ENCODE measurements around the gene ILF2. TPM values are rescaled to one million over a fixed set of nuclear protein-coding genes. Genes with fewer than 3 reads are reported as not detected.

The ILF2 gene
- total RNA-seq, 1 donor from 2014 or later: 61.6 TPM

DNA sequence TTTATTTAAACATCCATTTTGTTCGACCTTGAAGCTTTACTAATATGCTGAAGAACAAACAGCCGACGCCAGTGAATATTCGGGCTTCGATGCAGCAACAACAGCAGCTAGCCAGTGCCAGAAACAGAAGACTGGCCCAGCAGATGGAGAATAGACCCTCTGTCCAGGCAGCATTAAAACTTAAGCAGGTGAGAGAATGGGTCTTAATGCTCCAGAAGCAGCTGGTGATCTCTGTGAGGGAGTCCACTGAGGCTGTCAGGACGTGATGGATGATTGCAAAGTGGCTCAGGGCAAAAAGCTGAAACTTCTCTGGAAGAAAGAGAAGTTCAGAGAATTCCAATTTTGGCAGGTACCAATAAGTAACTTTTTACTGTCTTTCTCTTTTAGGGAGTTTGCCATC, 32.5 kb downstream of the ILF2 start:
- Histone ChIP-seq H3K4me1 (peaks cover 94% of the 10 kb centered on the region), H3K9me3 (replicated peaks) (no peaks in the 10 kb centered on the region), H3K27me3 (ENCODE audit: low read depth) (no peaks in the 10 kb centered on the region), H3K27ac (replicated peaks) (peak overlapping the region; percentile 100), H3K36me3 (peaks cover 82% of the 10 kb centered on the region), H3K4me3 (peak overlapping the region; percentile 88)
- TF ChIP-seq, protein P1, sequence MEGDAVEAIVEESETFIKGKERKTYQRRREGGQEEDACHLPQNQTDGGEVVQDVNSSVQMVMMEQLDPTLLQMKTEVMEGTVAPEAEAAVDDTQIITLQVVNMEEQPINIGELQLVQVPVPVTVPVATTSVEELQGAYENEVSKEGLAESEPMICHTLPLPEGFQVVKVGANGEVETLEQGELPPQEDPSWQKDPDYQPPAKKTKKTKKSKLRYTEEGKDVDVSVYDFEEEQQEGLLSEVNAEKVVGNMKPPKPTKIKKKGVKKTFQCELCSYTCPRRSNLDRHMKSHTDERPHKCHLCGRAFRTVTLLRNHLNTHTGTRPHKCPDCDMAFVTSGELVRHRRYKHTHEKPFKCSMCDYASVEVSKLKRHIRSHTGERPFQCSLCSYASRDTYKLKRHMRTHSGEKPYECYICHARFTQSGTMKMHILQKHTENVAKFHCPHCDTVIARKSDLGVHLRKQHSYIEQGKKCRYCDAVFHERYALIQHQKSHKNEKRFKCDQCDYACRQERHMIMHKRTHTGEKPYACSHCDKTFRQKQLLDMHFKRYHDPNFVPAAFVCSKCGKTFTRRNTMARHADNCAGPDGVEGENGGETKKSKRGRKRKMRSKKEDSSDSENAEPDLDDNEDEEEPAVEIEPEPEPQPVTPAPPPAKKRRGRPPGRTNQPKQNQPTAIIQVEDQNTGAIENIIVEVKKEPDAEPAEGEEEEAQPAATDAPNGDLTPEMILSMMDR (IDR thresholded peaks at IDR 0.05; ENCODE audit: borderline replicate concordance): no peak
- DNase-seq: no peak
- intact Hi-C loops (cut with micrococcal nuclease): no loop called here

DNA sequence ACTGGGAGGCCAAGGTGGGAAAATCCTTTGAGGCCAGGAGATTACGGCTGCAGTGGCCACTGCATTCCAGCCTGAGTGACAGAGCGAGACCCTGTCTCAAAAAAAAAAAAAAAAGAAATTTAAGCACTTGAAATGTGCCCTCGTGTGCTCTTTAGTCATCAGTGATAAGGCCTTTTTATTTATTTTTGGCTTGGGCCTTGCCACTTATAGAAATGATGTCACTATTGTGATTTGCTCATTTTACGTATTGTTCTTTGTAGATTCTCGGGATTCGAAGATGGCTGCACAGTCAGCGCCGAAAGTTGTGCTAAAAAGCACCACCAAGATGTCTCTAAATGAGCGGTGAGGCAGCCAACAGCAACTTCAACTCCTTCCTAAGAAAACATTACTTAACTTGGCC, 34.5 kb downstream of the ILF2 start:
- no peaks in the 10 kb centered on the region for H3K9me3 ChIP-seq (replicated peaks)
- H3K4me3 ChIP-seq: peak overlapping the region; percentile 88
- no peak for DNase-seq
- H3K36me3 ChIP-seq: peaks cover 62% of the 10 kb centered on the region
- H3K27me3 ChIP-seq (ENCODE audit: low read depth): no peaks in the 10 kb centered on the region
- H3K27ac ChIP-seq (replicated peaks): peak overlapping the region; percentile 100
- TF ChIP-seq, protein P1 (IDR thresholded peaks at IDR 0.05; ENCODE audit: borderline replicate concordance): no peak
- intact Hi-C loops (cut with micrococcal nuclease): no loop called here
- peaks cover 94% of the 10 kb centered on the region for H3K4me1 ChIP-seq

DNA sequence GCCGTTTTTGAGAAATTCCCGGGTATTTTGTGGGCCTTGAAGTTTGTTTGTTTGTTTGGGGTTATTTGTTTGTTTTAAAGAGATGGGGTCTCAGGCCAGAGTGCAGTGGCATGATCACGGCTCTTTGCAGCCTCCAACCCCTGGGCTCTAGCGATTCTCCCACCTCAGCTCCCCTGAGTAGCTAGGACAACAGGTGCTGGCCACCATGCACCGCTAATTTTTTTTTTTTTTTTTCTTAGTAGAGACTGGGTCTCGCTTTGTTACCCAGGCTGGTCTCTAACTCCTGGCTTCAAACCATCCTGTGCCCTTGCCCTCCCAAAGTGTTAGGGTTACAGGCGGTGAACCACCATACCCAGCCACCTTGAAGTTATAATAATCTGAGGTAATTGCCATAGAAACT, 34.9 kb downstream of the ILF2 start:
- TF ChIP-seq, protein P1 (IDR thresholded peaks at IDR 0.05; ENCODE audit: borderline replicate concordance): no peak
- peak overlapping the region; percentile 88 for H3K4me3 ChIP-seq
- DNase-seq: no peak
- H3K4me1 ChIP-seq: peaks cover 94% of the 10 kb centered on the region
- peak overlapping the region; percentile 100 for H3K27ac ChIP-seq (replicated peaks)
- H3K27me3 ChIP-seq (ENCODE audit: low read depth): no peaks in the 10 kb centered on the region
- intact Hi-C loops (cut with micrococcal nuclease): no loop called here
- H3K9me3 ChIP-seq (replicated peaks): no peaks in the 10 kb centered on the region
- H3K36me3 ChIP-seq: peaks cover 58% of the 10 kb centered on the region

- Histone ChIP-seq H3K4me3 (peak within 1 kb of the TSS; percentile 88), H3K27ac (replicated peaks) (peak within 1 kb of the TSS; percentile 100), H3K4me1 (peaks cover 93% of the 10 kb centered on the region), H3K27me3 (ENCODE audit: low read depth) (no peaks in the 10 kb centered on the region), H3K9me3 (replicated peaks) (no peaks in the 10 kb centered on the region), H3K36me3 (peaks cover 39% of the 10 kb centered on the region)
- peak; percentile 96 for DNase-seq
- intact Hi-C loops (cut with micrococcal nuclease): no loop called here
- TF ChIP-seq, protein P1 (IDR thresholded peaks at IDR 0.05; ENCODE audit: borderline replicate concordance): no peak
Measured at GRCh38 chr1:153633754-153634665, 36.8 kb downstream of the ILF2 start, which contains the start of gene CHTOP. Gene CHTOP, plus strand, starts transcription at chr1:153634066. Its CDS starts 2,523 bp downstream, at chr1:153636589.

DNA sequence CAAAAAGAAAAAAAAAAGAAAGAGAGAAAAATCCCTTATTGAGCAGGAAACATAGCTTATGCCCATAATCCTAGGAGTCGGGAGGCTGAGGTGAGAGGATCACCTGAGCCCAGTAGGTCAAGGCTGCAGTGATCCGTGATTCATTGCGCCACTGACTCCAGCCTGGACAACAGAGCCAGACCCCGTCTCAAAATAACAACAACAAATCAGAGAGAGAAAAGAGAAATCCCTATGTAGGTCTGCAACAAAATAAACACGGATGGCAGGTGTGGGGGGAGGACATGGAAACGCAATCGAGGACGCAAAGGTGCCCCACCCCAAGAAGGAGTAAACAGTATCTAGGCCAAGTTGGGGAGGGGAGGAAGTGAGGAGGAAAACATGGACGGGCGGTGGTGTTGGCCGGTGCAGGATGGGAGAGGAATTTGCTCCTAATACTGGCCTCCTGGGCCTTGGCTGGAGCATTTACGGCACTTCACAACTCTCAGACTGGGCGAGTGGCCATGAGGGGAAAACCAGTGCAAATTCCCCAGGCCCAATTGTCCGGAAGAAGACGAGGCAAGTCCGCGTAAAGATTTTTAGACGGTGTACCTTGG, 37.5 kb downstream of the ILF2 start:
- no peak for DNase-seq
- Histone ChIP-seq H3K27me3 (ENCODE audit: low read depth) (no peaks in the 10 kb centered on the region), H3K4me3 (peak overlapping the region; percentile 88), H3K36me3 (peaks cover 32% of the 10 kb centered on the region), H3K27ac (replicated peaks) (peak overlapping the region; percentile 100), H3K4me1 (peaks cover 92% of the 10 kb centered on the region), H3K9me3 (replicated peaks) (no peaks in the 10 kb centered on the region)
- TF ChIP-seq, protein P1 (IDR thresholded peaks at IDR 0.05; ENCODE audit: borderline replicate concordance): no peak
- intact Hi-C loops (cut with micrococcal nuclease): no loop called here

Data from left ventricle myocardium inferior (tissue), 1 donor.